Mesenchymal stem cell (in vitro differentiated cells and primary cell): Measurements from ENCODE around the gene MERTK.
"Not testable (repeated sequence)": the region's sequence is repeated elsewhere in the genome, so short reads cannot be mapped to it uniquely, and the experiment has no call there.

Experiments
- DNase-seq: peaks from one replicate; pipeline ENCODE4 v3.0.0-alpha.2; 2013
- H2AFZ ChIP-seq: one replicate; pipeline ENCODE4 v1.6.1; 2013; ENCODE audit warnings: low read depth, mild to moderate bottlenecking, control low read depth, inconsistent platforms, low read length, moderate library complexity
- H2AK5ac ChIP-seq: 2 replicates; pipeline ENCODE4 v1.6.1; 2013; ENCODE audit warnings: low read length, moderate library complexity, mild to moderate bottlenecking, inconsistent platforms; ENCODE audit not compliant: severe bottlenecking
- H2BK120ac ChIP-seq: one replicate; pipeline ENCODE4 v1.6.1; 2013; ENCODE audit warnings: low read depth, mild to moderate bottlenecking, inconsistent platforms, low read length, moderate library complexity
- H2BK12ac ChIP-seq, 2 experiments: one replicate each; pipeline ENCODE4 v1.6.1; 2013; ENCODE audit warnings: inconsistent platforms in 2 of 2, low read length in 2 of 2, mild to moderate bottlenecking in 2 of 2, moderate library complexity in 2 of 2, control low read depth in 1 of 2
- H2BK15ac ChIP-seq: one replicate; pipeline ENCODE4 v1.6.1; 2013; ENCODE audit warnings: mild to moderate bottlenecking, low read depth, inconsistent platforms; ENCODE audit not compliant: poor library complexity, severe bottlenecking
- H2BK5ac ChIP-seq: 2 replicates; pipeline ENCODE4 v1.6.1; 2013; ENCODE audit warnings: low read depth, mild to moderate bottlenecking, low read length, control low read depth, inconsistent platforms; ENCODE audit not compliant: poor library complexity, severe bottlenecking
- H3K14ac ChIP-seq, 2 experiments: one replicate each; pipeline ENCODE4 v1.6.1; 2013; ENCODE audit warnings: inconsistent platforms in 2 of 2, low read length in 2 of 2, control low read depth in 1 of 2, mild to moderate bottlenecking in 1 of 2, moderate library complexity in 1 of 2
- H3K18ac ChIP-seq, 2 experiments: one replicate each; pipeline ENCODE4 v1.6.1; 2013; ENCODE audit warnings: inconsistent platforms in 2 of 2, low read length in 2 of 2, control low read depth in 1 of 2, low read depth in 1 of 2, mild to moderate bottlenecking in 1 of 2
- H3K23ac ChIP-seq, 2 experiments: one replicate each; pipeline ENCODE4 v1.6.1; 2013; ENCODE audit warnings: inconsistent platforms in 2 of 2, low read length in 2 of 2, mild to moderate bottlenecking in 2 of 2, moderate library complexity in 2 of 2, control low read depth in 1 of 2
- H3K27ac ChIP-seq: 2 replicates; pipeline ENCODE4 v1.5.1; 2013; ENCODE audit warnings: mild to moderate bottlenecking, moderate library complexity, low read length, control low read depth, inconsistent platforms; ENCODE audit not compliant: poor library complexity, severe bottlenecking
- H3K27me3 ChIP-seq, 2 experiments: 2 replicates each; pipeline versions ENCODE4 v1.6.1 to v1.7.0; 2013; ENCODE audit warnings: low read length in 2 of 2, mild to moderate bottlenecking in 2 of 2, moderate library complexity in 2 of 2, control low read depth in 1 of 2, inconsistent platforms in 1 of 2; ENCODE audit not compliant: control insufficient read depth in 1 of 2, insufficient read depth in 1 of 2
- H3K36me3 ChIP-seq, 2 experiments: 2 replicates each; pipeline versions ENCODE4 v1.6.1 to v1.7.0; 2013; ENCODE audit warnings: low read length in 2 of 2, control low read depth in 1 of 2, inconsistent platforms in 1 of 2, low read depth in 1 of 2, mild to moderate bottlenecking in 1 of 2; ENCODE audit not compliant: insufficient read depth in 2 of 2, control insufficient read depth in 1 of 2
- H3K4ac ChIP-seq, 2 experiments: one replicate each; pipeline ENCODE4 v1.6.1; 2013; ENCODE audit warnings: inconsistent platforms in 2 of 2, low read length in 2 of 2, mild to moderate bottlenecking in 2 of 2, moderate library complexity in 2 of 2, control low read depth in 1 of 2, low read depth in 1 of 2
- H3K4me1 ChIP-seq: 2 replicates; pipeline ENCODE4 v1.6.1; 2013; ENCODE audit warnings: low read depth, low read length, control low read depth; ENCODE audit not compliant: control insufficient read depth, insufficient read depth
- H3K4me2 ChIP-seq: 2 replicates; pipeline ENCODE4 v1.6.1; 2013; ENCODE audit warnings: low read length, mild to moderate bottlenecking, inconsistent platforms; ENCODE audit not compliant: poor library complexity, severe bottlenecking
- H3K4me3 ChIP-seq, 2 experiments: 2 replicates each; pipeline versions ENCODE4 v1.5.1 to v1.7.0; 2013; ENCODE audit warnings: low read length in 2 of 2, mild to moderate bottlenecking in 2 of 2, control low read depth in 1 of 2, low read depth in 1 of 2; ENCODE audit not compliant: insufficient read depth in 1 of 2
- H3K79me1 ChIP-seq: replicated peaks from 2 replicates; pipeline ENCODE4 v1.6.1; 2013; ENCODE audit warnings: mild to moderate bottlenecking, control low read depth, low read length, inconsistent platforms; ENCODE audit not compliant: poor library complexity, severe bottlenecking
- H3K9ac ChIP-seq: 2 replicates; pipeline ENCODE4 v1.7.0; 2013; ENCODE audit warnings: mild to moderate bottlenecking, low read length, moderate library complexity
- H3K9me3 ChIP-seq: 2 replicates; pipeline ENCODE4 v1.7.0; 2013; ENCODE audit warnings: mild to moderate bottlenecking, low read length; ENCODE audit not compliant: control insufficient read depth
- H4K8ac ChIP-seq: one replicate; pipeline ENCODE4 v1.6.1; 2013; ENCODE audit warnings: inconsistent platforms, mild to moderate bottlenecking, low read length, moderate library complexity
- H4K91ac ChIP-seq: one replicate; pipeline ENCODE4 v1.6.1; 2013; ENCODE audit warnings: mild to moderate bottlenecking, low read length, inconsistent platforms
- WGBS: methylation state at CpG from one replicate; pipeline ENCODE4 v1.1.7; 2013; ENCODE audit warnings: mixed read lengths; 5-methylcytosine and 5-hydroxymethylcytosine counted together

MERTK gene

GRCh38 chr2:111909997-111910396 lies 11.6 kb downstream of the MERTK start:
- H3K18ac ChIP-seq, H3K36me3 ChIP-seq, H3K4ac ChIP-seq, H3K23ac ChIP-seq, H2BK15ac ChIP-seq, H3K9me3 ChIP-seq, H3K27me3 ChIP-seq, H3K9ac ChIP-seq, H2BK12ac ChIP-seq, H2AFZ ChIP-seq, H4K8ac ChIP-seq, H2BK120ac ChIP-seq, DNase-seq, H2BK5ac ChIP-seq, H3K4me3 ChIP-seq, H4K91ac ChIP-seq, H3K4me2 ChIP-seq, H3K14ac ChIP-seq: not testable (repeated sequence)
- H3K27ac ChIP-seq: peak overlapping the region; percentile 62
- peaks cover 13% of the 10 kb centered on the region for H3K4me1 ChIP-seq
- peak overlapping the region; percentile 69 for H2AK5ac ChIP-seq
- peaks cover 11% of the 10 kb centered on the region for H3K79me1 ChIP-seq
- WGBS: 93% methylated on average over 4 of the region's 4 CpGs

- H3K9me3 ChIP-seq: no peaks in the 10 kb centered on the region
- no peak overlapping the region for H2BK15ac ChIP-seq
- H3K27me3 ChIP-seq: no peaks in the 10 kb centered on the region
- H3K18ac ChIP-seq: no peak overlapping the region
- no peak overlapping the region for H3K4me2 ChIP-seq
- H2BK5ac ChIP-seq: no peak overlapping the region
- WGBS: 100% methylated on average over 1 of the region's 2 CpGs
- H2AK5ac ChIP-seq: no peak overlapping the region
- H3K36me3 ChIP-seq: no peaks in the 10 kb centered on the region
- H3K23ac ChIP-seq: no peak overlapping the region
- no peak overlapping the region for H3K4me3 ChIP-seq
- H4K8ac ChIP-seq: no peak overlapping the region
- no peak overlapping the region for H3K9ac ChIP-seq
- no peak overlapping the region for H4K91ac ChIP-seq
- H3K4me1 ChIP-seq: peaks cover 11% of the 10 kb centered on the region
- H3K4ac ChIP-seq: no peak overlapping the region
- no peak overlapping the region for H2BK12ac ChIP-seq
- H3K14ac ChIP-seq: no peak overlapping the region
- H2AFZ ChIP-seq: no peak overlapping the region
- peaks cover 11% of the 10 kb centered on the region for H3K79me1 ChIP-seq
- no peak overlapping the region for H3K27ac ChIP-seq
- no peak for DNase-seq
- no peak overlapping the region for H2BK120ac ChIP-seq
These were observed 12.3 kb downstream of the MERTK start for GRCh38 chr2:111910609-111911277.

- not testable (repeated sequence) for H3K27ac ChIP-seq
These were observed 13.0 kb downstream of the MERTK start for GRCh38 chr2:111911295-111911977.

GRCh38 chr2:111912547-111912946 lies 14.1 kb downstream of the MERTK start:
- Histone ChIP-seq H3K79me1 (peaks cover 18% of the 10 kb centered on the region), H2AFZ (no peak overlapping the region), H4K8ac (no peak overlapping the region), H2BK5ac (no peak overlapping the region), H3K18ac (no peak overlapping the region), H2BK12ac (no peak overlapping the region), H3K23ac (no peak overlapping the region), H2BK15ac (no peak overlapping the region), H3K14ac (no peak overlapping the region), H3K27ac (no peak overlapping the region), H2AK5ac (no peak overlapping the region), H3K4ac (no peak overlapping the region), H4K91ac (no peak overlapping the region), H3K9me3 (no peaks in the 10 kb centered on the region), H2BK120ac (no peak overlapping the region), H3K9ac (no peak overlapping the region), H3K27me3 (no peaks in the 10 kb centered on the region), H3K4me2 (no peak overlapping the region), H3K4me3 (no peak overlapping the region), H3K4me1 (peaks cover 4% of the 10 kb centered on the region), H3K36me3 (peaks cover 0 to 5% of the 10 kb centered on the region in 2 experiments)
- DNase-seq: no peak
- WGBS: 90% methylated on average over 2 of the region's 2 CpGs

More at GRCh38 chr2:111911295-111911977, 13.0 kb downstream of the MERTK start:
- not testable (repeated sequence) for H3K4me3 ChIP-seq, H2BK5ac ChIP-seq, H3K23ac ChIP-seq, H2BK15ac ChIP-seq, H3K9me3 ChIP-seq, H3K4ac ChIP-seq, H3K36me3 ChIP-seq, H3K27me3 ChIP-seq, H4K91ac ChIP-seq, H3K14ac ChIP-seq, H2AK5ac ChIP-seq, H3K4me1 ChIP-seq, H3K4me2 ChIP-seq, H3K9ac ChIP-seq, H2AFZ ChIP-seq, H3K18ac ChIP-seq, H4K8ac ChIP-seq, H2BK120ac ChIP-seq, H2BK12ac ChIP-seq, DNase-seq
- over 99% methylated on average over 6 of the region's 7 CpGs for whole genome bisulfite sequencing
- peaks cover 13% of the 10 kb centered on the region for H3K79me1 ChIP-seq
